ENCODE data around the gene RBM24. TPM values are rescaled to one million over a fixed set of nuclear protein-coding genes. Genes with fewer than 3 reads are reported as not detected.

RBM24 gene
- total RNA-seq, 1 experiment from 2014 or later: 3.3 TPM

DNA sequence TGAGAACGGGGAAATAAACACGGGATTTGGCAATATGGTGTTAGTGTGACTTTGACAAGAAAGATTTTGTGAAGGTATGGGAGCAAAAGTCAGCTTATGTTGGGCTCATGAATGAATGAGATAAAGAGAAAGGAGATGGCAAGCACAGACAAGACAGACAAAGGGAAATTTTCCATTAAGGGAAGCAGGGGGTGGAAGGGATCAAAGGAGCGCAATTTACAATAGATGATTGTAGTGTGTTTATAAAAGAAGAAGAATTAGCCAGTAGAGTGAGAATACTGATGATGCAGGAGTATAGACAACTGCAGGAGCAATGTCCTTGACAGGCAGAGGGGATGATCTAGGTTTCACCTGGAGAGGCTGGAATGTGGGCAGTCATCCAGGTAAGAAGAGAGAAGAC is 34.1 kb downstream of the RBM24 start:
- no peak overlapping the region for H3K27ac ChIP-seq (ENCODE audit: low read depth, low read length)
- no peaks in the 10 kb centered on the region for H3K79me2 ChIP-seq (ENCODE audit: insufficient read depth, low read length)
- no peak overlapping the region for H2AFZ ChIP-seq (ENCODE audit: low read depth, low read length, poor library complexity, severe bottlenecking)
- RAD21 ChIA-PET (ENCODE audit: low non-redundant PET in 1 of 2, low total read pairs in 2 of 2, uncharacterized antibody in 2 of 2, unreplicated experiment in 2 of 2): no interaction called here
- H3K9me2 ChIP-seq (ENCODE audit: insufficient read depth): no peaks in the 10 kb centered on the region
- TF ChIP-seq EGR1 (IDR thresholded peaks at IDR 0.05; ENCODE audit: low read depth): no peak
- TF ChIP-seq EZH2 (IDR thresholded peaks at IDR 0.05): no peak
- TF ChIP-seq, protein P1, sequence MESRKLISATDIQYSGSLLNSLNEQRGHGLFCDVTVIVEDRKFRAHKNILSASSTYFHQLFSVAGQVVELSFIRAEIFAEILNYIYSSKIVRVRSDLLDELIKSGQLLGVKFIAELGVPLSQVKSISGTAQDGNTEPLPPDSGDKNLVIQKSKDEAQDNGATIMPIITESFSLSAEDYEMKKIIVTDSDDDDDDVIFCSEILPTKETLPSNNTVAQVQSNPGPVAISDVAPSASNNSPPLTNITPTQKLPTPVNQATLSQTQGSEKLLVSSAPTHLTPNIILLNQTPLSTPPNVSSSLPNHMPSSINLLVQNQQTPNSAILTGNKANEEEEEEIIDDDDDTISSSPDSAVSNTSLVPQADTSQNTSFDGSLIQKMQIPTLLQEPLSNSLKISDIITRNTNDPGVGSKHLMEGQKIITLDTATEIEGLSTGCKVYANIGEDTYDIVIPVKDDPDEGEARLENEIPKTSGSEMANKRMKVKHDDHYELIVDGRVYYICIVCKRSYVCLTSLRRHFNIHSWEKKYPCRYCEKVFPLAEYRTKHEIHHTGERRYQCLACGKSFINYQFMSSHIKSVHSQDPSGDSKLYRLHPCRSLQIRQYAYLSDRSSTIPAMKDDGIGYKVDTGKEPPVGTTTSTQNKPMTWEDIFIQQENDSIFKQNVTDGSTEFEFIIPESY (IDR thresholded peaks at IDR 0.05; ENCODE audit: extremely low read depth, insufficient replicate concordance, low read length): no peak
- TF ChIP-seq SP1 (IDR thresholded peaks at IDR 0.05; ENCODE audit: low read depth): no peak
- POLR2A ChIA-PET: no interaction called here
- no peaks in the 10 kb centered on the region for H3K36me3 ChIP-seq (ENCODE audit: control insufficient read depth in 1 of 2, insufficient read depth in 2 of 2, low read length in 2 of 2)
- DNase-seq (ENCODE audit: low read depth, low spot score) (no peak), ATAC-seq (no peak)
- no peak overlapping the region for H3K9ac ChIP-seq (ENCODE audit: low read length)
- no peaks in the 10 kb centered on the region for H3K27me3 ChIP-seq (ENCODE audit: insufficient read depth, low read length)
- BruUV-seq (replicated peaks): no TSS peak
- CTCF ChIA-PET: no interaction called here
- no peaks in the 10 kb centered on the region for H4K20me1 ChIP-seq (ENCODE audit: insufficient read depth)
- H3K4me1 ChIP-seq (ENCODE audit: control insufficient read depth in 1 of 2, insufficient read depth in 2 of 2, low read length in 2 of 2): no peaks in the 10 kb centered on the region
- intact Hi-C loops (cut with micrococcal nuclease): no loop called here
- H3K4me3 ChIP-seq (replicated peaks in 1 of 2; ENCODE audit: low read depth in 1 of 2, low read length in 2 of 2): no peak overlapping the region
- H3K4me2 ChIP-seq (ENCODE audit: low read length): no peak overlapping the region
- no peaks in the 10 kb centered on the region for H3K9me3 ChIP-seq (ENCODE audit: control insufficient read depth in 1 of 2, insufficient read depth in 1 of 2, low read depth in 1 of 2, low read length in 2 of 2)

DNA sequence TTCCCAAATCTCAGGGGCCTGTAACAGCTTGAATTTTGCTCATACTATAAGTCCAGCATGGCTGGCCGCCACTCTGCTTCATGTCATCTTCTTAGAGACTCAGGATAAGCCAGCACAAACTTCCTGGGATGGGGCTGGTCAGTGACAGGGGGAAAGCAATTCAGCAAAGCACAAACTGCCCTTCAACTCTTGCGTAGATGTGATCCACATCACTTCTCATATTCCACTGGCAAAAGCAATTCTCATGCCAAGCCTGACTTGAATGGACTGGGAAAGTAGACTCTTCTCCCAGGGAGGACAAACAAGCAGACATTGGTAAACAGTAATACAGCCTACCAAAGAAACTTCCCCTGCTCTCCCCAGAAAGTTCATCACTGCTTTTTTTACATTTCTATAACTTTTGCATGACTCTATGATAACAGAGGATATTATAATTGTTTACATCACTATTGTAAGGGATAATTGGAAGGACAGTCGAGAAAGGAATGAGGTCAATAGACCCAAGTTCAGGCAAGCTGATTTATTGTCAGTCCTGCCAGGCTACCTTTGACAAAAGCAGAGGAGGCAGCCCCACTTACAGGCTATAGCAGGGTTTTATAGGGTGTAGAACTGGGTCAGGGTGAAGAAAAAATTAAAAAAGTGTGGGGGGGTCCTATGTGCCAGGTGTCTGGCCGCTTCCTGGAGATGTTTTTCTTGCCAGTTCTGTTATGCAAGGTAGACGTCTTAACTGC is 37.4 kb downstream of the RBM24 start:
- ChIA-PET RAD21 (ENCODE audit: low non-redundant PET in 1 of 2, low total read pairs in 2 of 2, uncharacterized antibody in 2 of 2, unreplicated experiment in 2 of 2) (no interaction called here), POLR2A (no interaction called here), CTCF (no interaction called here)
- Histone ChIP-seq H3K27ac (ENCODE audit: low read depth, low read length) (no peak overlapping the region), H3K9me3 (ENCODE audit: control insufficient read depth in 1 of 2, insufficient read depth in 1 of 2, low read depth in 1 of 2, low read length in 2 of 2) (no peaks in the 10 kb centered on the region), H3K4me1 (ENCODE audit: control insufficient read depth in 1 of 2, insufficient read depth in 2 of 2, low read length in 2 of 2) (no peaks in the 10 kb centered on the region), H4K20me1 (ENCODE audit: insufficient read depth) (no peaks in the 10 kb centered on the region), H3K4me3 (replicated peaks in 1 of 2; ENCODE audit: low read depth in 1 of 2, low read length in 2 of 2) (no peak overlapping the region), H3K9ac (ENCODE audit: low read length) (no peak overlapping the region), H3K79me2 (ENCODE audit: insufficient read depth, low read length) (no peaks in the 10 kb centered on the region), H3K4me2 (ENCODE audit: low read length) (no peak overlapping the region), H3K27me3 (ENCODE audit: insufficient read depth, low read length) (no peaks in the 10 kb centered on the region), H3K9me2 (ENCODE audit: insufficient read depth) (no peaks in the 10 kb centered on the region), H3K36me3 (ENCODE audit: control insufficient read depth in 1 of 2, insufficient read depth in 2 of 2, low read length in 2 of 2) (no peaks in the 10 kb centered on the region), H2AFZ (ENCODE audit: low read depth, low read length, poor library complexity, severe bottlenecking) (no peak overlapping the region)
- DNase-seq (ENCODE audit: low read depth, low spot score) (no peak), ATAC-seq (no peak)
- no TSS peak for BruUV-seq (replicated peaks)
- intact Hi-C loops (cut with micrococcal nuclease): no loop called here
- TF ChIP-seq, protein P2, sequence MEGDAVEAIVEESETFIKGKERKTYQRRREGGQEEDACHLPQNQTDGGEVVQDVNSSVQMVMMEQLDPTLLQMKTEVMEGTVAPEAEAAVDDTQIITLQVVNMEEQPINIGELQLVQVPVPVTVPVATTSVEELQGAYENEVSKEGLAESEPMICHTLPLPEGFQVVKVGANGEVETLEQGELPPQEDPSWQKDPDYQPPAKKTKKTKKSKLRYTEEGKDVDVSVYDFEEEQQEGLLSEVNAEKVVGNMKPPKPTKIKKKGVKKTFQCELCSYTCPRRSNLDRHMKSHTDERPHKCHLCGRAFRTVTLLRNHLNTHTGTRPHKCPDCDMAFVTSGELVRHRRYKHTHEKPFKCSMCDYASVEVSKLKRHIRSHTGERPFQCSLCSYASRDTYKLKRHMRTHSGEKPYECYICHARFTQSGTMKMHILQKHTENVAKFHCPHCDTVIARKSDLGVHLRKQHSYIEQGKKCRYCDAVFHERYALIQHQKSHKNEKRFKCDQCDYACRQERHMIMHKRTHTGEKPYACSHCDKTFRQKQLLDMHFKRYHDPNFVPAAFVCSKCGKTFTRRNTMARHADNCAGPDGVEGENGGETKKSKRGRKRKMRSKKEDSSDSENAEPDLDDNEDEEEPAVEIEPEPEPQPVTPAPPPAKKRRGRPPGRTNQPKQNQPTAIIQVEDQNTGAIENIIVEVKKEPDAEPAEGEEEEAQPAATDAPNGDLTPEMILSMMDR (IDR thresholded peaks at IDR 0.05 in 2 of 3, conservative IDR thresholded peaks at IDR 0.05 in 1 of 3; ENCODE audit: borderline replicate concordance in 1 of 3, insufficient read depth in 1 of 3, low read depth in 2 of 3, low read length in 2 of 3): no peak
- TF ChIP-seq TCF7L2 (IDR thresholded peaks at IDR 0.05; ENCODE audit: borderline replicate concordance, extremely low read depth, insufficient read depth, insufficient read length): no peak
- no peak for TF ChIP-seq SRF (IDR thresholded peaks at IDR 0.05; ENCODE audit: low read depth)
- TF ChIP-seq, protein P3, sequence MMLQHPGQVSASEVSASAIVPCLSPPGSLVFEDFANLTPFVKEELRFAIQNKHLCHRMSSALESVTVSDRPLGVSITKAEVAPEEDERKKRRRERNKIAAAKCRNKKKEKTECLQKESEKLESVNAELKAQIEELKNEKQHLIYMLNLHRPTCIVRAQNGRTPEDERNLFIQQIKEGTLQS (IDR thresholded peaks at IDR 0.05): no peak
- no peak for TF ChIP-seq YY1 (IDR thresholded peaks at IDR 0.05; ENCODE audit: extremely low read depth, insufficient replicate concordance, low read depth, low read length)
- TF ChIP-seq EGR1 (IDR thresholded peaks at IDR 0.05; ENCODE audit: low read depth): no peak
- TF ChIP-seq SP1 (IDR thresholded peaks at IDR 0.05; ENCODE audit: low read depth): no peak
- no peak for TF ChIP-seq POLR2A (IDR thresholded peaks at IDR 0.05; ENCODE audit: borderline replicate concordance, extremely low read depth, insufficient read depth, insufficient read length)
- TF ChIP-seq EZH2phosphoT487 (IDR thresholded peaks at IDR 0.05; ENCODE audit: borderline replicate concordance): no peak
- TF ChIP-seq EZH2 (IDR thresholded peaks at IDR 0.05): no peak
- no peak for TF ChIP-seq ZFX (IDR thresholded peaks at IDR 0.05)
- no peak for TF ChIP-seq ZNF274 (IDR thresholded peaks at IDR 0.05; ENCODE audit: low read depth, low read length)

Measured in HCT116 (cell line).